GM23338 (cell line): ENCODE data around the gene OGG1. TPM values are rescaled to one million over a fixed set of nuclear protein-coding genes. Genes with fewer than 3 reads are reported as not detected.

Source experiments
- ATAC-seq: fragments of 200-7000 bp; cut with Tn5 transposase; 3 replicates; pipeline ENCODE4 v1.9.1; 2020
- DNase-seq: peaks from one replicate; pipeline ENCODE4 v3.0.0-alpha.2; 2015; ENCODE audit warnings: low spot score
- H2AFZ ChIP-seq: fragments of 200-600 bp; sonication (generic); 2 replicates; pipeline ENCODE4 v1.8.0; 2016; ENCODE audit warnings: antibody characterized with exemption, mild to moderate bottlenecking, moderate library complexity
- H3F3A ChIP-seq: fragments of 200-600 bp; sonication (generic); replicated peaks from 2 replicates; pipeline ENCODE4 v1.8.0; 2017; ENCODE audit warnings: antibody characterized with exemption, mixed run types, low read depth
- H3K27ac ChIP-seq: fragments of 200-600 bp; sonication (generic); 2 replicates; pipeline ENCODE4 v1.6.1; 2016; ENCODE audit warnings: low read depth
- H3K27me3 ChIP-seq: fragments of 200-600 bp; sonication (generic); 2 replicates; pipeline ENCODE4 v1.8.0; 2016; ENCODE audit warnings: mild to moderate bottlenecking, mixed run types, moderate library complexity; ENCODE audit not compliant: insufficient read depth
- H3K36me3 ChIP-seq: fragments of 200-600 bp; sonication (generic); 2 replicates; pipeline ENCODE4 v1.8.0; 2016; ENCODE audit warnings: mild to moderate bottlenecking; ENCODE audit not compliant: insufficient read depth
- H3K4me1 ChIP-seq: fragments of 200-600 bp; sonication (generic); 2 replicates; pipeline ENCODE4 v1.8.0; 2016; ENCODE audit warnings: mild to moderate bottlenecking, moderate library complexity; ENCODE audit not compliant: insufficient read depth
- H3K4me2 ChIP-seq: fragments of 200-600 bp; sonication (generic); 2 replicates; pipeline ENCODE4 v1.7.1; 2017; ENCODE audit warnings: mixed run types
- H3K4me3 ChIP-seq: fragments of 200-600 bp; sonication (generic); 2 replicates; pipeline ENCODE4 v1.6.1; 2016; ENCODE audit warnings: mixed run types
- H3K79me2 ChIP-seq: fragments of 200-600 bp; sonication (generic); replicated peaks from 2 replicates; pipeline ENCODE4 v1.8.0; 2017; ENCODE audit warnings: mild to moderate bottlenecking; ENCODE audit not compliant: insufficient read depth
- H3K9me2 ChIP-seq: fragments of 200-600 bp; sonication (generic); 2 replicates; pipeline ENCODE4 v1.8.0; 2017; ENCODE audit not compliant: insufficient read depth
- H4K20me1 ChIP-seq: fragments of 200-600 bp; sonication (generic); replicated peaks from 2 replicates; pipeline ENCODE4 v1.8.0; 2017; ENCODE audit warnings: mild to moderate bottlenecking; ENCODE audit not compliant: insufficient read depth
- H3K27ac Mint-ChIP-seq: 2 replicates; pipeline ENCODE4 v1.8.0; 2020; ENCODE audit warnings: inconsistent platforms, mild to moderate bottlenecking, moderate library complexity, mixed read lengths
- H3K27me3 Mint-ChIP-seq: 3 replicates; pipeline ENCODE4 v1.8.0; 2022; ENCODE audit warnings: low read depth, mild to moderate bottlenecking, moderate library complexity, mixed read lengths, inconsistent platforms; ENCODE audit not compliant: insufficient read depth, poor library complexity
- H3K36me3 Mint-ChIP-seq: 3 replicates; pipeline ENCODE4 v1.8.0; 2021; ENCODE audit warnings: low read depth, mild to moderate bottlenecking, inconsistent platforms, moderate library complexity, mixed read lengths
- H3K4me1 Mint-ChIP-seq: 3 replicates; pipeline ENCODE4 v1.8.0; 2020; ENCODE audit warnings: mild to moderate bottlenecking, inconsistent platforms, mixed read lengths
- H3K4me3 Mint-ChIP-seq: 3 replicates; pipeline ENCODE4 v1.8.0; 2021; ENCODE audit warnings: moderate library complexity, mild to moderate bottlenecking, inconsistent platforms, mixed read lengths
- H3K9me3 Mint-ChIP-seq: 3 replicates; pipeline ENCODE4 v1.8.0; 2020; ENCODE audit warnings: moderate library complexity, mild to moderate bottlenecking, inconsistent platforms, mixed read lengths
- CREB1 ChIP-seq: fragments of 250-450 bp; sonication (Bioruptor Pico); IDR thresholded peaks from 2 replicates; pipeline ENCODE4 v1.5.0; 2020; ENCODE audit warnings: low read depth, mild to moderate bottlenecking, moderate library complexity
- EZH2 ChIP-seq: fragments of 200-600 bp; sonication (generic); IDR thresholded peaks from one replicate; pipeline ENCODE4 v1.8.0; 2017; ENCODE audit warnings: antibody characterized with exemption, mild to moderate bottlenecking, low read depth; ENCODE audit not compliant: unreplicated experiment
- EZH2phosphoT487 ChIP-seq: fragments of 200-600 bp; sonication (generic); IDR thresholded peaks from one replicate; pipeline ENCODE4 v1.8.1; 2018; ENCODE audit warnings: antibody characterized with exemption; ENCODE audit not compliant: unreplicated experiment
- JUNB ChIP-seq: IDR thresholded peaks from one replicate; pipeline ENCODE4 v1.6.1; 2016; ENCODE audit warnings: antibody characterized with exemption; ENCODE audit not compliant: unreplicated experiment
- NANOG ChIP-seq: IDR thresholded peaks from 2 replicates; pipeline ENCODE4 v1.6.1; 2016; ENCODE audit warnings: antibody characterized with exemption, borderline replicate concordance
- POLR2AphosphoS5 ChIP-seq: IDR thresholded peaks from 2 replicates; pipeline ENCODE4 v1.6.1; 2016; ENCODE audit warnings: antibody characterized with exemption, low read depth
- STAT1 ChIP-seq: IDR thresholded peaks from one replicate; pipeline ENCODE4 v1.6.1; 2016; ENCODE audit warnings: antibody characterized with exemption; ENCODE audit not compliant: unreplicated experiment
- ZNF114 ChIP-seq: fragments of 250-450 bp; sonication (Bioruptor Pico); IDR thresholded peaks from 2 replicates; pipeline ENCODE4 v1.5.0; 2020; ENCODE audit warnings: mild to moderate bottlenecking, moderate library complexity
- ZNF331 ChIP-seq: fragments of 250-450 bp; sonication (Bioruptor Pico); IDR thresholded peaks from 2 replicates; pipeline ENCODE4 v1.5.0; 2020; ENCODE audit warnings: low read depth, mild to moderate bottlenecking, moderate library complexity
- polyA plus RNA-seq: library from polyadenylated mRNA; unstranded; fragments of >200 nt; fragmentation: Nextera tagmentation; extraction: Ambion mirVana; gene quantifications from 2 replicates; pipeline ENCODE4 v1.2.1, GENCODE V29; 2016
- total RNA-seq: library from RNA; depleted of rRNA; stranded (reverse); fragments of >200 nt; shearing (Covaris generic); gene quantifications from 2 replicates; pipeline ENCODE4 v1.2.3, GENCODE V29; 2014
- TF ChIP-seq, protein P1 (sequence below): IDR thresholded peaks from one replicate; pipeline ENCODE4 v1.6.1; 2018; ENCODE audit warnings: antibody characterized with exemption; ENCODE audit not compliant: unreplicated experiment
- TF ChIP-seq, protein P2 (sequence below): fragments of 250-450 bp; sonication (Bioruptor Pico); IDR thresholded peaks from 2 replicates; pipeline ENCODE4 v1.5.0; 2020; ENCODE audit warnings: mild to moderate bottlenecking, moderate library complexity
- TF ChIP-seq, protein P3 (sequence below), 2 experiments: fragments of 200-600 bp in 1 of 2; sonication (generic) in 1 of 2; conservative IDR thresholded peaks; 2 replicates each; pipeline versions ENCODE4 v1.5.1 to v1.6.1; 2016 to 2017; ENCODE audit warnings: antibody characterized with exemption in 2 of 2, low read depth in 2 of 2, mild to moderate bottlenecking in 2 of 2, moderate library complexity in 1 of 2
- TF ChIP-seq, protein P4 (sequence below): IDR thresholded peaks from 2 replicates; pipeline ENCODE4 v1.6.1; 2016; ENCODE audit warnings: antibody characterized with exemption

OGG1 gene
- total and polyA plus RNA-seq, 2 experiments from 2014 or later: 20.6 to 27.6 TPM

DNA sequence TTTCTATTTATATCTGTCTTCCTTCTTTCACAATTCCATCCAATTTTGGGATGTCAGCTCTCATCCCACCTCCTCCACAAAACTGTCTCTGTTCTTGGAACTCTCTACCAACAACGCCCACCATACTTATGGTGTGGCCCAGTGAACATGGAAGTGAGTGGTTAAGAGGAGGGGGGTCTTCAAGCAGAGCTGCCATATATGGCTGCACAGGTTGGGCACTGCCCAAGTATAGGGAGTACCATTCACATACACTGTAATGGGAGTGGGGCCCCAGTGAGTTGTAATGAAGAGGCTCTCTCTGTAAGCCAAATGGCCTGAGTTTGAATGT lies 27.9 kb downstream of the OGG1 start:
- DNase-seq (no peak), ATAC-seq (no peak)
- Histone ChIP-seq H3K4me1 (no peaks in the 10 kb centered on the region), H3K79me2 (no peaks in the 10 kb centered on the region), H3K9me2 (no peaks in the 10 kb centered on the region), H3K27ac (no peak overlapping the region), H2AFZ (no peak overlapping the region), H3K27me3 (0 out of 2 replicates have a peak, but pooled peaks cover 6% of the 10 kb centered on the region), H3K36me3 (no peaks in the 10 kb centered on the region), H3K4me3 (no peak overlapping the region), H3F3A (no peaks in the 10 kb centered on the region), H3K4me2 (no peak overlapping the region), H4K20me1 (no peaks in the 10 kb centered on the region; the same call in 1 of the 2 replicates)
- no peak overlapping the region for H3K27ac Mint-ChIP-seq
- no peaks in the 10 kb centered on the region for H3K4me1 Mint-ChIP-seq
- H3K36me3 Mint-ChIP-seq: peaks cover 16% of the 10 kb centered on the region
- no peak overlapping the region for H3K4me3 Mint-ChIP-seq
- no peaks in the 10 kb centered on the region for H3K9me3 Mint-ChIP-seq
- TF ChIP-seq, protein P1, sequence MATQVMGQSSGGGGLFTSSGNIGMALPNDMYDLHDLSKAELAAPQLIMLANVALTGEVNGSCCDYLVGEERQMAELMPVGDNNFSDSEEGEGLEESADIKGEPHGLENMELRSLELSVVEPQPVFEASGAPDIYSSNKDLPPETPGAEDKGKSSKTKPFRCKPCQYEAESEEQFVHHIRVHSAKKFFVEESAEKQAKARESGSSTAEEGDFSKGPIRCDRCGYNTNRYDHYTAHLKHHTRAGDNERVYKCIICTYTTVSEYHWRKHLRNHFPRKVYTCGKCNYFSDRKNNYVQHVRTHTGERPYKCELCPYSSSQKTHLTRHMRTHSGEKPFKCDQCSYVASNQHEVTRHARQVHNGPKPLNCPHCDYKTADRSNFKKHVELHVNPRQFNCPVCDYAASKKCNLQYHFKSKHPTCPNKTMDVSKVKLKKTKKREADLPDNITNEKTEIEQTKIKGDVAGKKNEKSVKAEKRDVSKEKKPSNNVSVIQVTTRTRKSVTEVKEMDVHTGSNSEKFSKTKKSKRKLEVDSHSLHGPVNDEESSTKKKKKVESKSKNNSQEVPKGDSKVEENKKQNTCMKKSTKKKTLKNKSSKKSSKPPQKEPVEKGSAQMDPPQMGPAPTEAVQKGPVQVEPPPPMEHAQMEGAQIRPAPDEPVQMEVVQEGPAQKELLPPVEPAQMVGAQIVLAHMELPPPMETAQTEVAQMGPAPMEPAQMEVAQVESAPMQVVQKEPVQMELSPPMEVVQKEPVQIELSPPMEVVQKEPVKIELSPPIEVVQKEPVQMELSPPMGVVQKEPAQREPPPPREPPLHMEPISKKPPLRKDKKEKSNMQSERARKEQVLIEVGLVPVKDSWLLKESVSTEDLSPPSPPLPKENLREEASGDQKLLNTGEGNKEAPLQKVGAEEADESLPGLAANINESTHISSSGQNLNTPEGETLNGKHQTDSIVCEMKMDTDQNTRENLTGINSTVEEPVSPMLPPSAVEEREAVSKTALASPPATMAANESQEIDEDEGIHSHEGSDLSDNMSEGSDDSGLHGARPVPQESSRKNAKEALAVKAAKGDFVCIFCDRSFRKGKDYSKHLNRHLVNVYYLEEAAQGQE: no peak
- TF ChIP-seq POLR2AphosphoS5 (no peak), EZH2phosphoT487 (no peak), NANOG (no peak), EZH2 (no peak), STAT1 (no peak), JUNB (no peak), ZNF114 (CRISPR knock-in tag) (no peak), CREB1 (CRISPR knock-in tag) (no peak), ZNF331 (CRISPR knock-in tag) (no peak)
- TF ChIP-seq, protein P2, sequence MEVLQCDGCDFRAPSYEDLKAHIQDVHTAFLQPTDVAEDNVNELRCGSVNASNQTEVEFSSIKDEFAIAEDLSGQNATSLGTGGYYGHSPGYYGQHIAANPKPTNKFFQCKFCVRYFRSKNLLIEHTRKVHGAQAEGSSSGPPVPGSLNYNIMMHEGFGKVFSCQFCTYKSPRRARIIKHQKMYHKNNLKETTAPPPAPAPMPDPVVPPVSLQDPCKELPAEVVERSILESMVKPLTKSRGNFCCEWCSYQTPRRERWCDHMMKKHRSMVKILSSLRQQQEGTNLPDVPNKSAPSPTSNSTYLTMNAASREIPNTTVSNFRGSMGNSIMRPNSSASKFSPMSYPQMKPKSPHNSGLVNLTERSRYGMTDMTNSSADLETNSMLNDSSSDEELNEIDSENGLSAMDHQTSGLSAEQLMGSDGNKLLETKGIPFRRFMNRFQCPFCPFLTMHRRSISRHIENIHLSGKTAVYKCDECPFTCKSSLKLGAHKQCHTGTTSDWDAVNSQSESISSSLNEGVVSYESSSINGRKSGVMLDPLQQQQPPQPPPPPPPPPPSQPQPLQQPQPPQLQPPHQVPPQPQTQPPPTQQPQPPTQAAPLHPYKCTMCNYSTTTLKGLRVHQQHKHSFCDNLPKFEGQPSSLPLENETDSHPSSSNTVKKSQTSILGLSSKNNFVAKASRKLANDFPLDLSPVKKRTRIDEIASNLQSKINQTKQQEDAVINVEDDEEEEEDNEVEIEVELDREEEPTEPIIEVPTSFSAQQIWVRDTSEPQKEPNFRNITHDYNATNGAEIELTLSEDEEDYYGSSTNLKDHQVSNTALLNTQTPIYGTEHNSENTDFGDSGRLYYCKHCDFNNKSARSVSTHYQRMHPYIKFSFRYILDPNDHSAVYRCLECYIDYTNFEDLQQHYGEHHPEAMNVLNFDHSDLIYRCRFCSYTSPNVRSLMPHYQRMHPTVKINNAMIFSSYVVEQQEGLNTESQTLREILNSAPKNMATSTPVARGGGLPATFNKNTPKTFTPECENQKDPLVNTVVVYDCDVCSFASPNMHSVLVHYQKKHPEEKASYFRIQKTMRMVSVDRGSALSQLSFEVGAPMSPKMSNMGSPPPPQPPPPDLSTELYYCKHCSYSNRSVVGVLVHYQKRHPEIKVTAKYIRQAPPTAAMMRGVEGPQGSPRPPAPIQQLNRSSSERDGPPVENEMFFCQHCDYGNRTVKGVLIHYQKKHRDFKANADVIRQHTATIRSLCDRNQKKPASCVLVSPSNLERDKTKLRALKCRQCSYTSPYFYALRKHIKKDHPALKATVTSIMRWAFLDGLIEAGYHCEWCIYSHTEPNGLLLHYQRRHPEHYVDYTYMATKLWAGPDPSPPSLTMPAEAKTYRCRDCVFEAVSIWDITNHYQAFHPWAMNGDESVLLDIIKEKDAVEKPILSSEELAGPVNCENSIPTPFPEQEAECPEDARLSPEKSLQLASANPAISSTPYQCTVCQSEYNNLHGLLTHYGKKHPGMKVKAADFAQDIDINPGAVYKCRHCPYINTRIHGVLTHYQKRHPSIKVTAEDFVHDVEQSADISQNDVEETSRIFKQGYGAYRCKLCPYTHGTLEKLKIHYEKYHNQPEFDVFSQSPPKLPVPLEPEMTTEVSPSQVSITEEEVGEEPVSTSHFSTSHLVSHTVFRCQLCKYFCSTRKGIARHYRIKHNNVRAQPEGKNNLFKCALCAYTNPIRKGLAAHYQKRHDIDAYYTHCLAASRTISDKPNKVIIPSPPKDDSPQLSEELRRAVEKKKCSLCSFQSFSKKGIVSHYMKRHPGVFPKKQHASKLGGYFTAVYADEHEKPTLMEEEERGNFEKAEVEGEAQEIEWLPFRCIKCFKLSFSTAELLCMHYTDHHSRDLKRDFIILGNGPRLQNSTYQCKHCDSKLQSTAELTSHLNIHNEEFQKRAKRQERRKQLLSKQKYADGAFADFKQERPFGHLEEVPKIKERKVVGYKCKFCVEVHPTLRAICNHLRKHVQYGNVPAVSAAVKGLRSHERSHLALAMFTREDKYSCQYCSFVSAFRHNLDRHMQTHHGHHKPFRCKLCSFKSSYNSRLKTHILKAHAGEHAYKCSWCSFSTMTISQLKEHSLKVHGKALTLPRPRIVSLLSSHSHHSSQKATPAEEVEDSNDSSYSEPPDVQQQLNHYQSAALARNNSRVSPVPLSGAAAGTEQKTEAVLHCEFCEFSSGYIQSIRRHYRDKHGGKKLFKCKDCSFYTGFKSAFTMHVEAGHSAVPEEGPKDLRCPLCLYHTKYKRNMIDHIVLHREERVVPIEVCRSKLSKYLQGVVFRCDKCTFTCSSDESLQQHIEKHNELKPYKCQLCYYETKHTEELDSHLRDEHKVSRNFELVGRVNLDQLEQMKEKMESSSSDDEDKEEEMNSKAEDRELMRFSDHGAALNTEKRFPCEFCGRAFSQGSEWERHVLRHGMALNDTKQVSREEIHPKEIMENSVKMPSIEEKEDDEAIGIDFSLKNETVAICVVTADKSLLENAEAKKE (CRISPR knock-in tag): no peak
- TF ChIP-seq, protein P3, sequence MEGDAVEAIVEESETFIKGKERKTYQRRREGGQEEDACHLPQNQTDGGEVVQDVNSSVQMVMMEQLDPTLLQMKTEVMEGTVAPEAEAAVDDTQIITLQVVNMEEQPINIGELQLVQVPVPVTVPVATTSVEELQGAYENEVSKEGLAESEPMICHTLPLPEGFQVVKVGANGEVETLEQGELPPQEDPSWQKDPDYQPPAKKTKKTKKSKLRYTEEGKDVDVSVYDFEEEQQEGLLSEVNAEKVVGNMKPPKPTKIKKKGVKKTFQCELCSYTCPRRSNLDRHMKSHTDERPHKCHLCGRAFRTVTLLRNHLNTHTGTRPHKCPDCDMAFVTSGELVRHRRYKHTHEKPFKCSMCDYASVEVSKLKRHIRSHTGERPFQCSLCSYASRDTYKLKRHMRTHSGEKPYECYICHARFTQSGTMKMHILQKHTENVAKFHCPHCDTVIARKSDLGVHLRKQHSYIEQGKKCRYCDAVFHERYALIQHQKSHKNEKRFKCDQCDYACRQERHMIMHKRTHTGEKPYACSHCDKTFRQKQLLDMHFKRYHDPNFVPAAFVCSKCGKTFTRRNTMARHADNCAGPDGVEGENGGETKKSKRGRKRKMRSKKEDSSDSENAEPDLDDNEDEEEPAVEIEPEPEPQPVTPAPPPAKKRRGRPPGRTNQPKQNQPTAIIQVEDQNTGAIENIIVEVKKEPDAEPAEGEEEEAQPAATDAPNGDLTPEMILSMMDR (conservative IDR thresholded peaks at IDR 0.05; ENCODE audit: low read depth in 2 of 2): no peak
- TF ChIP-seq, protein P4, sequence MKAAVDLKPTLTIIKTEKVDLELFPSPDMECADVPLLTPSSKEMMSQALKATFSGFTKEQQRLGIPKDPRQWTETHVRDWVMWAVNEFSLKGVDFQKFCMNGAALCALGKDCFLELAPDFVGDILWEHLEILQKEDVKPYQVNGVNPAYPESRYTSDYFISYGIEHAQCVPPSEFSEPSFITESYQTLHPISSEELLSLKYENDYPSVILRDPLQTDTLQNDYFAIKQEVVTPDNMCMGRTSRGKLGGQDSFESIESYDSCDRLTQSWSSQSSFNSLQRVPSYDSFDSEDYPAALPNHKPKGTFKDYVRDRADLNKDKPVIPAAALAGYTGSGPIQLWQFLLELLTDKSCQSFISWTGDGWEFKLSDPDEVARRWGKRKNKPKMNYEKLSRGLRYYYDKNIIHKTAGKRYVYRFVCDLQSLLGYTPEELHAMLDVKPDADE: no peak
- H3K27me3 Mint-ChIP-seq: peaks cover 14% of the 10 kb centered on the region
